Liver (tissue), 9 donors: ENCODE results near the gene PARD3. TPM values are rescaled to one million over a fixed set of nuclear protein-coding genes. Genes with fewer than 3 reads are reported as not detected.

Experiments used
- DNase-seq: peaks from one replicate; pipeline ENCODE4 v3.0.0-alpha.2; 2017; ENCODE audit warnings: low spot score
- H3K27ac ChIP-seq, 2 donors: one replicate each; pipeline ENCODE4 v1.7.0; 2013; ENCODE audit warnings: inconsistent platforms in 2 of 2, low read length in 2 of 2, control low read depth in 1 of 2, low read depth in 1 of 2, mild to moderate bottlenecking in 1 of 2
- H3K27me3 ChIP-seq, 4 donors: one replicate each; pipeline versions ENCODE4 v1.6.1 to v1.7.0; 2013; ENCODE audit warnings: low read length in 3 of 4, inconsistent platforms in 1 of 4, mild to moderate bottlenecking in 1 of 4, moderate library complexity in 1 of 4; ENCODE audit not compliant: control insufficient read depth in 4 of 4, insufficient read depth in 4 of 4
- H3K36me3 ChIP-seq, 4 donors: one replicate each; pipeline versions ENCODE4 v1.6.1 to v1.7.0; 2013; ENCODE audit warnings: low read length in 3 of 4, mild to moderate bottlenecking in 3 of 4, low read depth in 1 of 4, moderate library complexity in 1 of 4; ENCODE audit not compliant: control insufficient read depth in 4 of 4, insufficient read depth in 3 of 4
- H3K4me1 ChIP-seq, 4 donors: one replicate each; pipeline versions ENCODE4 v1.6.1 to v1.7.0; 2013; ENCODE audit warnings: low read length in 3 of 4, mild to moderate bottlenecking in 3 of 4, moderate library complexity in 1 of 4; ENCODE audit not compliant: control insufficient read depth in 4 of 4, insufficient read depth in 4 of 4
- H3K4me3 ChIP-seq, 3 donors: one replicate each; pipeline versions ENCODE4 v1.6.1 to v1.7.0; 2013; ENCODE audit warnings: low read length in 3 of 3, control low read depth in 1 of 3, low read depth in 1 of 3, mild to moderate bottlenecking in 1 of 3
- H3K9ac ChIP-seq, 2 donors: one replicate each; pipeline ENCODE4 v1.7.0; 2013; ENCODE audit warnings: low read length in 2 of 2, mild to moderate bottlenecking in 2 of 2, moderate library complexity in 2 of 2, control low read depth in 1 of 2, low read depth in 1 of 2
- H3K9me3 ChIP-seq, 4 donors: one replicate each; pipeline versions ENCODE4 v1.6.1 to v1.7.0; 2013; ENCODE audit warnings: low read length in 3 of 4; ENCODE audit not compliant: control insufficient read depth in 4 of 4
- FOXA1 ChIP-seq: IDR thresholded peaks from 2 replicates; pipeline ENCODE4 v1.6.1; 2016; ENCODE audit warnings: antibody characterized with exemption
- FOXA2 ChIP-seq: IDR thresholded peaks from 2 replicates; pipeline ENCODE4 v1.6.1; 2016; ENCODE audit warnings: antibody characterized with exemption
- GABPA ChIP-seq, 2 donors: IDR thresholded peaks in 1 of 2; conservative IDR thresholded peaks in 1 of 2; 2 replicates each; pipeline ENCODE4 v1.6.1; 2016; ENCODE audit warnings: antibody characterized with exemption in 2 of 2, mild to moderate bottlenecking in 1 of 2, moderate library complexity in 1 of 2
- HNF4A ChIP-seq, 2 donors: conservative IDR thresholded peaks; 2 replicates each; pipeline ENCODE4 v1.6.1; 2016; ENCODE audit warnings: antibody characterized with exemption in 2 of 2, mild to moderate bottlenecking in 2 of 2
- HNF4G ChIP-seq: IDR thresholded peaks from 2 replicates; pipeline ENCODE4 v1.6.1; 2016; ENCODE audit warnings: antibody characterized with exemption
- NR2F2 ChIP-seq: IDR thresholded peaks from 2 replicates; pipeline ENCODE4 v1.6.1; 2016; ENCODE audit warnings: antibody characterized with exemption
- RAD21 ChIP-seq, 2 donors: IDR thresholded peaks; 2 replicates each; pipeline ENCODE4 v1.6.1; 2016; ENCODE audit warnings: antibody characterized with exemption in 2 of 2, mild to moderate bottlenecking in 2 of 2
- RXRA ChIP-seq, 2 donors: IDR thresholded peaks; 2 replicates each; pipeline ENCODE4 v1.6.1; 2017 to 2018; ENCODE audit warnings: antibody characterized with exemption in 2 of 2, mild to moderate bottlenecking in 1 of 2
- SP1 ChIP-seq: IDR thresholded peaks from 2 replicates; pipeline ENCODE4 v1.6.1; 2018; ENCODE audit warnings: antibody characterized with exemption, mild to moderate bottlenecking
- TAF1 ChIP-seq: conservative IDR thresholded peaks from 2 replicates; pipeline ENCODE4 v1.6.1; 2016; ENCODE audit warnings: antibody characterized with exemption, mild to moderate bottlenecking
- YY1 ChIP-seq: IDR thresholded peaks from 2 replicates; pipeline ENCODE4 v1.6.1; 2016; ENCODE audit warnings: antibody characterized with exemption, mild to moderate bottlenecking
- WGBS: extraction: QIAGEN DNeasy Blood & Tissue Kit; methylation state at CpG from one replicate; pipeline ENCODE4 v1.1.7; 2013; 5-methylcytosine and 5-hydroxymethylcytosine counted together
- polyA plus RNA-seq, 2 donors: library from polyadenylated mRNA; stranded (reverse) in 1 of 2; unstranded in 1 of 2; fragments of 200-250 nt in 1 of 2; fragments of >200 nt in 1 of 2; fragmentation: Nextera tagmentation in 1 of 2; extraction: Ambion mirVana in 1 of 2; gene quantifications; one replicate each; pipeline versions ENCODE4 v1.2.1 to v1.2.3, GENCODE V29; 2013 to 2015
- total RNA-seq, 2 donors: library from RNA; depleted of rRNA; stranded (reverse); fragments of >200 nt; gene quantifications; one replicate each; pipeline ENCODE4 v1.2.3, GENCODE V29; 2014
- TF ChIP-seq, protein P1 (sequence below): IDR thresholded peaks from 2 replicates; pipeline ENCODE4 v1.6.1; 2016; ENCODE audit warnings: antibody characterized with exemption
- TF ChIP-seq, protein P2 (sequence below): IDR thresholded peaks from 2 replicates; pipeline ENCODE4 v1.6.1; 2016; ENCODE audit warnings: antibody characterized with exemption
- TF ChIP-seq, protein P3 (sequence below): IDR thresholded peaks from 2 replicates; pipeline ENCODE4 v1.6.1; 2016; ENCODE audit warnings: antibody characterized with exemption, mild to moderate bottlenecking
- TF ChIP-seq, protein P4 (sequence below): fragments of 150-350 bp; IDR thresholded peaks from 2 replicates; pipeline ENCODE4 v1.5.1; 2017; ENCODE audit warnings: improper control_type of control experiment, low read depth, low read length; ENCODE audit not compliant: missing input control
- TF ChIP-seq, protein P5 (sequence below): IDR thresholded peaks from 2 replicates; pipeline ENCODE4 v1.6.1; 2016; ENCODE audit warnings: antibody characterized with exemption
- donor health status: healthy.
- donor health status: healthy.
- donor health status: healthy.
- donor health status: healthy.
- donor health status: healthy.

PARD3 gene
- total and polyA plus RNA-seq, 4 donors, result 12.3 to 43.8 (median 13.5) TPM

DNA sequence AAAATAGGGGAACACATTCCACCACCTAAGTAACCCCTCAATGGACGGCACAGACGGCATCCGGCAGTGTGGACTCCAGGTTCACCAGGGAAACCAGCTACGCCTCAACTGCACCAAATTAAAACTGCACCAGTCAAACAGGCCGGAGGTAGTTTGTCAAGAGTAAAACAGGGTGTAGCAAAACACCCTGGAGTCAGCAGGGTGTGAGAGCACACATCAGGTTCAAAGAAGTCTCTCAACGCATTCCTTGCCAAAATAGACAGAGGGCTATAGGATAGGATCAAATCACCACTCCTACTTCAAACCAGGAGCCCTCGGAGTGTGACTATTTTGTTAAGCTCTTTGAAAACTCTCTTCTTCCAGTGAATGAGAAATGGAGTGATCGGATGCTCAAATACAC lies 135.9 kb downstream of the PARD3 start:
- no peak overlapping the region for H3K9ac ChIP-seq
- H3K4me3 ChIP-seq, result no peak overlapping the region
- H3K36me3 ChIP-seq, result no peaks in the 10 kb centered on the region
- 94% methylated on average over 8 of the region's 8 CpGs for WGBS
- no peak overlapping the region for H3K27ac ChIP-seq
- no peak for TF ChIP-seq YY1
- no peak for TF ChIP-seq FOXA1
- TF ChIP-seq, protein P1, sequence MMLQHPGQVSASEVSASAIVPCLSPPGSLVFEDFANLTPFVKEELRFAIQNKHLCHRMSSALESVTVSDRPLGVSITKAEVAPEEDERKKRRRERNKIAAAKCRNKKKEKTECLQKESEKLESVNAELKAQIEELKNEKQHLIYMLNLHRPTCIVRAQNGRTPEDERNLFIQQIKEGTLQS, result no peak
- no peak for DNase-seq
- no peaks in the 10 kb centered on the region for H3K9me3 ChIP-seq
- no peaks in the 10 kb centered on the region for H3K4me1 ChIP-seq
- H3K27me3 ChIP-seq, result no peaks in the 10 kb centered on the region

DNA sequence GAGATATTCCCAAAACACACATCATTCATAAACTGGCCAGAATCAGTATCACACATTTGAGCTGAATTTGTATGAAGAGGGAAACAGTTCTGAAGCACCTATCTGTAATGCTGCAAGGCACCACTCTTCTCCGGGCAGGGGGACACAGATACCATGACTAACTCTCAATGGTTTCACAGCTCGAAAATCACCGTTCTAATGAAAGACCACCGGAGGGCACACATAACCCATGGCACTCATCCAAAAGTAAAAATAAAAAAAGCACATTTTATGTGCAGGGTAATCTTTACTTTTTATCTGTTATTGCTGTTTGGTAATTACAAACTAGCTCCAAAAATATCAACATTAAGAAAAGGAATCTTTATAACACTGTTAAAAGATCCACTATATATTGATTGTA lies 137.5 kb downstream of the PARD3 start:
- Histone ChIP-seq H3K9ac (no peak overlapping the region), H3K27ac (no peak overlapping the region), H3K36me3 (no peaks in the 10 kb centered on the region), H3K4me1 (no peaks in the 10 kb centered on the region), H3K27me3 (no peaks in the 10 kb centered on the region), H3K4me3 (no peak overlapping the region), H3K9me3 (no peaks in the 10 kb centered on the region)
- no peak for TF ChIP-seq HNF4G
- TF ChIP-seq GABPA (IDR thresholded peaks at IDR 0.05 in 1 of 2, conservative IDR thresholded peaks at IDR 0.05 in 1 of 2), result no peak
- TF ChIP-seq FOXA1, result no peak
- TF ChIP-seq, protein P2, sequence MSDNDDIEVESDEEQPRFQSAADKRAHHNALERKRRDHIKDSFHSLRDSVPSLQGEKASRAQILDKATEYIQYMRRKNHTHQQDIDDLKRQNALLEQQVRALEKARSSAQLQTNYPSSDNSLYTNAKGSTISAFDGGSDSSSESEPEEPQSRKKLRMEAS, result no peak
- no peak for TF ChIP-seq SP1
- TF ChIP-seq NR2F2, result no peak
- TF ChIP-seq, protein P3, sequence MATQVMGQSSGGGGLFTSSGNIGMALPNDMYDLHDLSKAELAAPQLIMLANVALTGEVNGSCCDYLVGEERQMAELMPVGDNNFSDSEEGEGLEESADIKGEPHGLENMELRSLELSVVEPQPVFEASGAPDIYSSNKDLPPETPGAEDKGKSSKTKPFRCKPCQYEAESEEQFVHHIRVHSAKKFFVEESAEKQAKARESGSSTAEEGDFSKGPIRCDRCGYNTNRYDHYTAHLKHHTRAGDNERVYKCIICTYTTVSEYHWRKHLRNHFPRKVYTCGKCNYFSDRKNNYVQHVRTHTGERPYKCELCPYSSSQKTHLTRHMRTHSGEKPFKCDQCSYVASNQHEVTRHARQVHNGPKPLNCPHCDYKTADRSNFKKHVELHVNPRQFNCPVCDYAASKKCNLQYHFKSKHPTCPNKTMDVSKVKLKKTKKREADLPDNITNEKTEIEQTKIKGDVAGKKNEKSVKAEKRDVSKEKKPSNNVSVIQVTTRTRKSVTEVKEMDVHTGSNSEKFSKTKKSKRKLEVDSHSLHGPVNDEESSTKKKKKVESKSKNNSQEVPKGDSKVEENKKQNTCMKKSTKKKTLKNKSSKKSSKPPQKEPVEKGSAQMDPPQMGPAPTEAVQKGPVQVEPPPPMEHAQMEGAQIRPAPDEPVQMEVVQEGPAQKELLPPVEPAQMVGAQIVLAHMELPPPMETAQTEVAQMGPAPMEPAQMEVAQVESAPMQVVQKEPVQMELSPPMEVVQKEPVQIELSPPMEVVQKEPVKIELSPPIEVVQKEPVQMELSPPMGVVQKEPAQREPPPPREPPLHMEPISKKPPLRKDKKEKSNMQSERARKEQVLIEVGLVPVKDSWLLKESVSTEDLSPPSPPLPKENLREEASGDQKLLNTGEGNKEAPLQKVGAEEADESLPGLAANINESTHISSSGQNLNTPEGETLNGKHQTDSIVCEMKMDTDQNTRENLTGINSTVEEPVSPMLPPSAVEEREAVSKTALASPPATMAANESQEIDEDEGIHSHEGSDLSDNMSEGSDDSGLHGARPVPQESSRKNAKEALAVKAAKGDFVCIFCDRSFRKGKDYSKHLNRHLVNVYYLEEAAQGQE, result no peak
- TF ChIP-seq, protein P4, sequence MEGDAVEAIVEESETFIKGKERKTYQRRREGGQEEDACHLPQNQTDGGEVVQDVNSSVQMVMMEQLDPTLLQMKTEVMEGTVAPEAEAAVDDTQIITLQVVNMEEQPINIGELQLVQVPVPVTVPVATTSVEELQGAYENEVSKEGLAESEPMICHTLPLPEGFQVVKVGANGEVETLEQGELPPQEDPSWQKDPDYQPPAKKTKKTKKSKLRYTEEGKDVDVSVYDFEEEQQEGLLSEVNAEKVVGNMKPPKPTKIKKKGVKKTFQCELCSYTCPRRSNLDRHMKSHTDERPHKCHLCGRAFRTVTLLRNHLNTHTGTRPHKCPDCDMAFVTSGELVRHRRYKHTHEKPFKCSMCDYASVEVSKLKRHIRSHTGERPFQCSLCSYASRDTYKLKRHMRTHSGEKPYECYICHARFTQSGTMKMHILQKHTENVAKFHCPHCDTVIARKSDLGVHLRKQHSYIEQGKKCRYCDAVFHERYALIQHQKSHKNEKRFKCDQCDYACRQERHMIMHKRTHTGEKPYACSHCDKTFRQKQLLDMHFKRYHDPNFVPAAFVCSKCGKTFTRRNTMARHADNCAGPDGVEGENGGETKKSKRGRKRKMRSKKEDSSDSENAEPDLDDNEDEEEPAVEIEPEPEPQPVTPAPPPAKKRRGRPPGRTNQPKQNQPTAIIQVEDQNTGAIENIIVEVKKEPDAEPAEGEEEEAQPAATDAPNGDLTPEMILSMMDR, result no peak
- no peak for TF ChIP-seq FOXA2
- no peak for TF ChIP-seq TAF1
- no peak for TF ChIP-seq HNF4A (conservative IDR thresholded peaks at IDR 0.05)
- no peak for TF ChIP-seq RXRA (IDR thresholded peaks at IDR 0.05)
- TF ChIP-seq YY1, result no peak
- TF ChIP-seq, protein P1, result no peak
- TF ChIP-seq, protein P5, sequence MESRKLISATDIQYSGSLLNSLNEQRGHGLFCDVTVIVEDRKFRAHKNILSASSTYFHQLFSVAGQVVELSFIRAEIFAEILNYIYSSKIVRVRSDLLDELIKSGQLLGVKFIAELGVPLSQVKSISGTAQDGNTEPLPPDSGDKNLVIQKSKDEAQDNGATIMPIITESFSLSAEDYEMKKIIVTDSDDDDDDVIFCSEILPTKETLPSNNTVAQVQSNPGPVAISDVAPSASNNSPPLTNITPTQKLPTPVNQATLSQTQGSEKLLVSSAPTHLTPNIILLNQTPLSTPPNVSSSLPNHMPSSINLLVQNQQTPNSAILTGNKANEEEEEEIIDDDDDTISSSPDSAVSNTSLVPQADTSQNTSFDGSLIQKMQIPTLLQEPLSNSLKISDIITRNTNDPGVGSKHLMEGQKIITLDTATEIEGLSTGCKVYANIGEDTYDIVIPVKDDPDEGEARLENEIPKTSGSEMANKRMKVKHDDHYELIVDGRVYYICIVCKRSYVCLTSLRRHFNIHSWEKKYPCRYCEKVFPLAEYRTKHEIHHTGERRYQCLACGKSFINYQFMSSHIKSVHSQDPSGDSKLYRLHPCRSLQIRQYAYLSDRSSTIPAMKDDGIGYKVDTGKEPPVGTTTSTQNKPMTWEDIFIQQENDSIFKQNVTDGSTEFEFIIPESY, result no peak
- no peak for TF ChIP-seq RAD21 (IDR thresholded peaks at IDR 0.05)
- 91% methylated on average over 4 of the region's 4 CpGs for WGBS
- no peak for DNase-seq
